Activated CD4-positive, CD25-positive, alpha-beta regulatory T cell treated with anti-CD3 and anti-CD28 coated beads, Interleukin-2, amount 50 U/mL, for 16 hours (primary cell): ENCODE measurements around the gene RASSF7.

Experiments
- DNase-seq: peaks from one replicate; pipeline ENCODE4 v3.0.0-alpha.2; 2020; ENCODE audit warnings: low read depth, low spot score

RASSF7 gene

GRCh38 chr11:551596-551995, 9.2 kb upstream of the RASSF7 start:
- DNase-seq = no peak

GRCh38 chr11:553083-553987, 7.4 kb upstream of the RASSF7 start:
- DNase-seq = no peak

- DNase-seq = no peak
Measured at GRCh38 chr11:553988-554340, 6.8 kb upstream of the RASSF7 start.

DNA sequence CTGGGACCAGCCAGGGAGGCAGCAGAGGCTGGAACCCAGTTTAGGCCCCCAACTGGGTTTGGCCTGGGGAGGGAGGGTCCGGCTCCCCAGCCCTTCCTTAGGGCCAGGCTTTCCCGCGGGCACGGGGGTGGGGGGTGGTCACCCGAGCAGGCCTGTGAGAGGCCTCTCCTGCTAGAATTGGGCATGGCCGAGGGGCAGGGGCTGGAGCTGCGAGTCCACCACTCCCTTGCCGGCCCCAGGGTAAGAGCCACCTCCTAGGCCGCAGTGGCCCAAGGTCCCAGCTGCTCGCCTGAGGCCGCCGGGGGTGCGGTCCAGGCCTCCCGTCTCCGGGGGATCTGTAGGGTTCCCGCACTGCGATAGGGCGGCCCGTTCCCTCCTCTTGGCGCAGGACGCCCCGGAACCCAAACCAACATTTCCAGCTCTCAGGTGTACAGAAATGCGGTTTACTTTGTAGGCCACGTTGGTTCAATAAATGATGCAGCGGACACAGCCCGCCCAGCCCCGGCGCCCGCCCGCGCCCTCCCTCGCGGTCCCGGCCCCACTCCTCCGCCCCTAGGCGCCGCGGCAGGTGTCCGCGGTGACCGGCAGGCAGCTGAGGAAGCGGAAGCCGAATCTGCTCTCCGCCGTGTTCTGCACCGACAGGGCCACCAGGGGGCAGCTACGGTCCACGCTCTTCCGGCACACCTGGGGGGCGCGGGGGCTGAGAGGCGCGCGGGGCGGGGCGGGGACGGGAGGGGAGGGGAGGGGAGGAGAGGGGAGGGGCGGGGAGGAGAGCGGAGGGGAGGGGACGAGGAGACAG, 6.1 kb upstream of the RASSF7 start:
- DNase-seq = peak; percentile 45

DNA sequence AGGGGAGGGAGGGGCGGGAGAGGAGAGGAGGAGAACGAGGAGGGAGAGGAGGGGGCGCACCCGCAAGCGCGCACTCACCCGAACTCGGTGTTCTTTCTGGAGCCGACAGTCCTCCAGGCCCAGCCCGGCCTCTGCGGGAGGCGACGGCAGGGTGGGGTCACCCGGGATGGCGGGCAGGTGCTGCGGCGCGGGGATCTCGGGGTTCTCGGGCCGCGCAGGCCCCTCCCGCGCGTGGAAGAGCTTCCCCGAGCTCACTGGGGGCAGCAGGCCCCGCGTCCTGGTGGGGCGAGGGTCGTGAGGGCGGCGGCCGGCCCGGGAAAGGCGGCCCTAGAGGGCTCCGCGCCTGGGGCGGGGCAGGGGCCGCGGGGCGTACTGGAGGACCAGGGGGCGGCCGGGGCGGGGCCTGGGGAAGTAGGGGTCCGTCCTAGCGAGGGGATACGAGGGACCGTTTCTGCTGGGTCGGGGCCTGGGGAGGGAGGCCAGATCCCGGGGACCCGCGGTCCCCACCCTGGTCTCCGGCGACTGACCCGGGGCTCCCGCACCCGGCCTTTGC, 5.5 kb upstream of the RASSF7 start:
- DNase-seq = no peak

DNA sequence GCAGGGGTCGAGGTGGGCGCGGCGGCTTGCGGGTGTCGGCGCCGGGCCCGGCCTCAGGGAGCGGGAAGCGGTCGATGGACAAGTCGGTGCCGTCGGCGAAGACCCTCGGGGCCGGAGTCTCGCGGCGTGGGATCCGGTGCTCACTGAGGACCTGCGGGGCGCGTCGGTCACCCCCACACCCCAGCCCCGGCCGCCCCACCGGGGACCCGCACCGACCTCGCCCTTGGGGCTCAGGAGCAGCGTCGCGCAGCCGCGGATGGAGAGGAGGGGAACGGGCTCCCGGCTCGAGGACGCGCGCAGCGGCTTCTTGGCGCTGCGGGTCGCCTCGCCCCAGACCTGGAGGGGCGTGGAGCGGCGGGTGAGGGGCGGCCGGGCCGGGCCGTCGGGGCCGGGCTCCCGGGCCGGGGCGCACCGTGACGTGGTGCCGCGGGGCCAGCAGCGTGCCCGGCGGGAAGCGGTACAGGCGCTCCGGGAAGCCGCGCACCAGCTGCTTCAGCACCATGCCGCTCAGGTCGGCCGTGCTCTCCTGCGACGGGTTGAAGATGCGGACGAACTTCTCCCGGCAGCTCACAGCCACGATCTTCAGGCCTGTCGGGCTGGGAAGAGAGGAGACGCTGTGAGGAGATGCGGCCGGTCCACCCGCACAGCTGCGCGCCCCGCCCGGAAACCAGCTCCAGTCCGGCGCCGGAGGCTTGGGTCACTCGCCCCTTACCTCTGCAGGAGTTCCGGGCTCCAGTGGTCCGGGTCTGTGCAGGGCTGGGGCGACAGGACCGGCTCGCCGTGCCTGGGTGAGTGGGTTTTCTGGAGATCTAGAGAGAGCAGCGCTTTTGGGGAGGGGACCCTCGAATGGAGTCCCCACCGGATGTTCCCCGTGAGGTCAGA, 4.7 kb upstream of the RASSF7 start:
- no peak for DNase-seq

- DNase-seq = no peak
Measured at GRCh38 chr11:556662-557256, 4.0 kb upstream of the RASSF7 start.

DNA sequence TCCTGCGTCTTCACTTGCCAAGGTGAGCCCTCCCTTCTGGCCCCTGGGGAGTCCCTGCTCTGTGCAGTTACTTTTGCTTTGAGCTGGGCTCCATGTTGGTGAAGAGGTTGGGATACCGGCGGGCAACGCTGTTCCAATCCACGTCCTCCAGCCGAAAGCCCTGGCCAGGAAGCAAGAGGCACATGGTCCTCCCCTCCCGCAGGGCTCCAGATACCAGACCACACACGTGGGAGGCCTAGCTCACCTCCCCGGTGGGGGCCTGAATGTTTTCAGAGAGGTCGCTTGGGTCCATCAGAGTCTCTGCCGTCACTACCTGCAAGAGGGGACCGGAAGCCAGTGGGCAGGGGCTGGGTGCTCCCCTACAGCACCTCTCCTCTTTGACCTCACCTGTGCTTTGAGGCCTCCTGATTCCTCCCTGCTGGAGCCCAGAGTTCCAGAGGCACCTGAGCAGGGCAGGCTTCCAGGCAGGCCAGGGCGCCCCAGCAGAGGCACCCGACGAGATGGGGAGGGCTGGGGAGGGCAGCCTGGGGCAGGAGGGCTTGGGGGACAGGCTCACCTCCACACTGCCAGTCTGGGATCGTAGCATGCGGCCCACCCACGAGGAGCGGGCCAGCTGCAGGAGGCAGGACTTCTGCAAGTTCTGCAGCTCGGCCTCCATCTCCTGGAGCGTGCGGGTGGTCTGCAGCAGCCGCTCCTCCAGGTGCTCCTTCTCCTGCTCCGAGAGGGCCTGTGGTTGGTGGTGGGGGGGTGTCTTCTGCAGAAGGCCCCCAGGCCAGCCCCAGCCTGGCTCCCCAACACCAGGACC, 3.2 kb upstream of the RASSF7 start:
- DNase-seq = no peak

- no peak for DNase-seq
Measured at GRCh38 chr11:558503-558902, 2.3 kb upstream of the RASSF7 start.

DNA sequence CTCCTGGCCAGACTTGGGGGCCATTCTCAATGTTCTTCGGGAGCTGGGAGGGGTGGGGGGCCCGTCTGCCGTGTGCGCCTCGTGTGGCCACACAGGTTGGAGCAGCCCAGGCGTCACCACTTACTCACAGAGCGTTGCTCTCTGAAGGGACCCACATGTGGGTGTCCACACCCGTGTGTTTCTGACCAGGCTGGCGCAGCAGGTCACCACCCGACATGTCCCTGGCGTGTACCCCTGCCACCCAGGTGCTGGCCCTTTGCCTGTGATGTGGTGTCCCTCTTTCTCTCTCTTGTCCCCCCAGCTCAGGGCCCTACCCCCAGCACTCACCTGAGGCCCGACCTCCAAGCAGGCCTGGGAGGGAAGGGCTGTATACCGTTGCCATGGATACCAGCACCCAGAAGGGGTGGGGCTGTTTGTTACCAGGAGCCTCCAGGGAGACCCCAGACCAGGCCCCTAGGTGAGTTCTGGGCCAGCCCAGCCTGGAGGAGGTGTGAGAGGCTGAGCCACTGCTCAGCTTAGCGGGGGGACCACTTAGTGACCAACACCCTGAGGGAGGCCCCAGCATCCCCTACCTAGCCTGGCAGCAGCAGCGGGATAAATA, 1.6 kb upstream of the RASSF7 start:
- DNase-seq = no peak

GRCh38 chr11:559712-560304, 962 bp upstream of the RASSF7 start:
- no peak for DNase-seq

DNA sequence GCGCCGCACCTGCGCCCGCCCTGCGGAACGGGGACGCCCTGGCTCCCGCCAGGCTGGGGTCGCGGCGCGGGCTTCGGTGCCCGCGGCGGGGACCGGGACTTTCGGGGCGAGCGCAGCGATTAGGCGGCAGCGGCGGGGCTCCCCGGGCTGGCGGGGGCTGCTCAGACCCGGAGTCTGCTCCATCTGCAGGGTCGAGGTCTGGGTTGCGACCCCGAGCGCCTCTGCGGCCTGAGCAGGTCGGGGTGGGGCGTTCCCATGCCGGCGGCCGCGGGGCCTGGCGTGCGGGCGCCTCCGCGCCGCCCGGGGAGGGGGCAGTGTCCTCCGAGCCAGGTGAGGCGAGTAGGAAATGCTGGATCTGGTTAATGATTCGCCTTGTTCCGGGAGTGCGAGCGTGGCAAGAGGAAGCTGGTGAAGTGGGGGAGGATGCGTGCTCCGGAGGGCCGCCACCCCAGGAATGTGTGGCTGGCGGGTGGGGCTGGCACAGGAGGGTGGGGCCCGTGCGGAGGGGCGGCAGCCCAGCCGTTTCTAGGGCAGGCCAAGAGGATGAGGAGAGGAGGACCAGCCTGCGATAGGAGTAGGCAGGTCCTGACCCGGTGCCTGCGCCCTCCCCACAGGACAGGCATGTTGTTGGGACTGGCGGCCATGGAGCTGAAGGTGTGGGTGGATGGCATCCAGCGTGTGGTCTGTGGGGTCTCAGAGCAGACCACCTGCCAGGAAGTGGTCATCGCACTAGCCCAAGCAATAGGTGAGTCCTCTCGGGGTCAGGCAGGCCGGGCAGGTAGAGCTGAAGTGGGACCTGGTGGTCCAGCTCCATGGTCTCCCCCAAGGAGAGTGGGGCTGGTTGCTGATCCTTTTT, 606 bp downstream of the RASSF7 start:
- DNase-seq = no peak

- no peak for DNase-seq
Measured at GRCh38 chr11:562046-562645, 1.4 kb downstream of the RASSF7 start.

- DNase-seq = no peak
Measured at GRCh38 chr11:563066-563811, 2.5 kb downstream of the RASSF7 start.

GRCh38 chr11:563812-564578, 3.2 kb downstream of the RASSF7 start:
- no peak for DNase-seq

GRCh38 chr11:565921-566509, 5.2 kb downstream of the RASSF7 start:
- no peak for DNase-seq
